ENCODE results near the gene SORBS1.

DNA sequence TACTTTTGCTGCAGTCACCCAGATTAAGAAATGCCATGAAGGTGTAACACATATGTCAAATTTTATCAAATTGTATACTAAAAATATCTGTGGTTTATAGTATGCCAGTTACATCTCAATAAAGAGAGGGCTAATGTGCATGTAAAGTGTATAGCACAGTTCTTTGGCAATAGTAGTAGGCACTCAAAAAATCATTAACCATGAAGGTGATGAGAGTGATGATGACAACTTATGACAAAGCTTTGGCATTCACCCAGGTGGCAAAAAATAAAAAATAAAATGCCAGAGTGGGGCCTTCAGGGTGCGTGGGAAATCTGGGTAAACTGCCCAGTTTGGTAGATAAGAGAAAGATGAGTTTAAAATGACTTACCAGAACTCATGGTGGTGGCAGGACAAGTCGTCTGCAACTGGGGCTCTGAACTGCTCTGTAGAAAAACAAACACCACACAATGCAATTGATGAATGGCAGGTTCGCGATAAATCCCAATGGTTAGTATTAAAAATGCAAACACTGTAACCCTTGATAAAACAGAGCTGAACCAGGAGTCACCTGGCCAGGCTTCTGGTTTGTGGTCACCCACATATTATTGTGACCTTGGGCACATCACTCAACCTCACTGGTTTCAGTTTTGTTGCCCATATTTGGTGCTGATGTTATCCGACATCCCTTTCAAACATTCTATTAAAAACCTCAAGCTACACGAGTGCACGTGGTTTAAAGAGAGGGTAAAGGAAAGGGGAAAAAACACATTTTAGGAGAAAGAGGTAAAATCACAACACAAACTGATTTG, 120.2 kb downstream of the SORBS1 start:
- TF ChIP-seq EZH2phosphoT487 (IDR thresholded peaks at IDR 0.05; ENCODE audit: borderline replicate concordance, low read depth, low read length) = no peak
- TF ChIP-seq, protein P1, sequence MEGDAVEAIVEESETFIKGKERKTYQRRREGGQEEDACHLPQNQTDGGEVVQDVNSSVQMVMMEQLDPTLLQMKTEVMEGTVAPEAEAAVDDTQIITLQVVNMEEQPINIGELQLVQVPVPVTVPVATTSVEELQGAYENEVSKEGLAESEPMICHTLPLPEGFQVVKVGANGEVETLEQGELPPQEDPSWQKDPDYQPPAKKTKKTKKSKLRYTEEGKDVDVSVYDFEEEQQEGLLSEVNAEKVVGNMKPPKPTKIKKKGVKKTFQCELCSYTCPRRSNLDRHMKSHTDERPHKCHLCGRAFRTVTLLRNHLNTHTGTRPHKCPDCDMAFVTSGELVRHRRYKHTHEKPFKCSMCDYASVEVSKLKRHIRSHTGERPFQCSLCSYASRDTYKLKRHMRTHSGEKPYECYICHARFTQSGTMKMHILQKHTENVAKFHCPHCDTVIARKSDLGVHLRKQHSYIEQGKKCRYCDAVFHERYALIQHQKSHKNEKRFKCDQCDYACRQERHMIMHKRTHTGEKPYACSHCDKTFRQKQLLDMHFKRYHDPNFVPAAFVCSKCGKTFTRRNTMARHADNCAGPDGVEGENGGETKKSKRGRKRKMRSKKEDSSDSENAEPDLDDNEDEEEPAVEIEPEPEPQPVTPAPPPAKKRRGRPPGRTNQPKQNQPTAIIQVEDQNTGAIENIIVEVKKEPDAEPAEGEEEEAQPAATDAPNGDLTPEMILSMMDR (conservative IDR thresholded peaks at IDR 0.05; ENCODE audit: low read length) = no peak
